GM12878 (cell line): ENCODE measurements around the gene FPR1. TPM values are rescaled to one million over a fixed set of nuclear protein-coding genes. Genes with fewer than 3 reads are reported as not detected.

ENCODE experiments used
- ATAC-seq: fragments of 200-7000 bp; cut with Tn5 transposase; 3 replicates; pipeline ENCODE4 v1.9.1; 2020; ENCODE audit warnings: mild to moderate bottlenecking, moderate library complexity
- BruUV-seq: library from RNA; stranded (reverse); fragments of 400-500 nt; replicated peaks from 2 replicates; lab custom pipeline; 2021; lab: Mats Ljungman, UMichigan
- CTCF ChIA-PET: fragments of 300-600 bp; sonication (Branson Sonifier 250); formaldehyde crosslinking; extraction: SDS; loops from one replicate; lab custom pipeline; 2021; ENCODE audit warnings: inconsistent platforms; lab: Yijun Ruan, JAX
- POLR2A ChIA-PET: fragments of 350-600 bp; formaldehyde crosslinking; extraction: SDS; loops from one replicate; lab custom pipeline; 2021; ENCODE audit warnings: inconsistent platforms; lab: Charles Lee
- RAD21 ChIA-PET: fragments of 300-600 bp; sonication (Branson Sonifier 250); formaldehyde crosslinking; loops from one replicate; lab custom pipeline; 2023; ENCODE audit warnings: antibody characterized with exemption; ENCODE audit not compliant: unreplicated experiment; lab: Charles Lee
- SMC1A ChIA-PET: fragments of 300-600 bp; sonication (Branson Sonifier 250); formaldehyde crosslinking; loops from one replicate; lab custom pipeline; 2023; ENCODE audit not compliant: unreplicated experiment, uncharacterized antibody; lab: Charles Lee
- DNase-seq: peaks from one replicate; pipeline ENCODE4 v3.0.0-alpha.2; 2011; ENCODE audit warnings: low read depth, low spot score
- FAIRE-seq: peaks from 3 replicates; lab custom pipeline; 2011; peaks lifted over from hg19 to GRCh38; lab: Jason Lieb, UNC
- H2AFZ ChIP-seq: 2 replicates; pipeline ENCODE4 v1.6.0; 2011; ENCODE audit warnings: low read depth, low read length, control low read depth; ENCODE audit not compliant: control insufficient read depth
- H3K27ac ChIP-seq: 2 replicates; pipeline ENCODE4 v1.5.1; 2011; ENCODE audit warnings: control low read depth; ENCODE audit not compliant: control insufficient read depth, insufficient read depth
- H3K27me3 ChIP-seq, 2 experiments: replicated peaks in 1 of 2; 2 replicates each; pipeline versions ENCODE4 v1.6.0 to v1.6.1; 2011; ENCODE audit warnings: low read length in 1 of 2; ENCODE audit not compliant: control insufficient read depth in 2 of 2, insufficient read depth in 2 of 2
- H3K36me3 ChIP-seq, 2 experiments: 2 replicates each; pipeline ENCODE4 v1.5.1; 2011; ENCODE audit warnings: low read length in 1 of 2; ENCODE audit not compliant: control insufficient read depth in 2 of 2, insufficient read depth in 2 of 2
- H3K4me1 ChIP-seq: 2 replicates; pipeline ENCODE4 v1.6.1; 2011; ENCODE audit warnings: mild to moderate bottlenecking, low read length, moderate library complexity, mixed read lengths; ENCODE audit not compliant: control insufficient read depth, insufficient read depth
- H3K4me2 ChIP-seq: 2 replicates; pipeline ENCODE4 v1.6.0; 2011; ENCODE audit warnings: control low read depth; ENCODE audit not compliant: control insufficient read depth, insufficient read depth
- H3K4me3 ChIP-seq: fragments of 200-600 bp; sonication (generic); 2 replicates; pipeline ENCODE4 v1.5.1; 2016
- H3K79me2 ChIP-seq: 2 replicates; pipeline ENCODE4 v1.6.0; 2011; ENCODE audit warnings: low read length; ENCODE audit not compliant: control insufficient read depth, insufficient read depth
- H3K9ac ChIP-seq: 2 replicates; pipeline ENCODE4 v1.8.0; 2011; ENCODE audit warnings: low read length, control low read depth, mixed read lengths; ENCODE audit not compliant: control insufficient read depth, insufficient read depth
- H3K9me3 ChIP-seq: replicated peaks from 3 replicates; pipeline ENCODE4 v1.5.1; 2011; ENCODE audit warnings: mild to moderate bottlenecking, low read length; ENCODE audit not compliant: control insufficient read depth, insufficient read depth
- H4K20me1 ChIP-seq: 2 replicates; pipeline ENCODE4 v1.6.0; 2011; ENCODE audit not compliant: control insufficient read depth, insufficient read depth
- ATF2 ChIP-seq: IDR thresholded peaks from 2 replicates; pipeline ENCODE4 v1.6.1; 2012; ENCODE audit warnings: low read length, inconsistent platforms
- IKZF1 ChIP-seq: fragments of 450-650 bp; conservative IDR thresholded peaks from 2 replicates; pipeline ENCODE4 v1.6.1; 2017; ENCODE audit warnings: antibody characterized with exemption, mild to moderate bottlenecking
- IKZF2 ChIP-seq, 2 experiments: fragments of 450-650 bp; IDR thresholded peaks; 2 replicates each; pipeline ENCODE4 v1.6.1; 2017; ENCODE audit warnings: mild to moderate bottlenecking in 2 of 2, moderate library complexity in 2 of 2
- LARP7 ChIP-seq: fragments of 450-650 bp; IDR thresholded peaks from 2 replicates; pipeline ENCODE4 v1.6.1; 2017; ENCODE audit warnings: mild to moderate bottlenecking
- MTA3 ChIP-seq: IDR thresholded peaks from 2 replicates; pipeline ENCODE4 v1.6.1; 2012; ENCODE audit warnings: low read length, inconsistent platforms, borderline replicate concordance
- POLR2AphosphoS5 ChIP-seq: IDR thresholded peaks from 2 replicates; pipeline ENCODE4 v1.6.1; 2011; ENCODE audit warnings: mild to moderate bottlenecking, low read length, inconsistent platforms
- RUNX3 ChIP-seq: IDR thresholded peaks from 2 replicates; pipeline ENCODE4 v1.6.1; 2012; ENCODE audit warnings: low read length, inconsistent platforms
- SUPT20H ChIP-seq: IDR thresholded peaks from 2 replicates; pipeline ENCODE4 v1.6.1; 2011; ENCODE audit warnings: low read depth, mild to moderate bottlenecking, low read length, moderate library complexity, borderline replicate concordance; ENCODE audit not compliant: control insufficient read depth
- USF1 ChIP-seq: IDR thresholded peaks from 2 replicates; pipeline ENCODE4 v1.6.1; 2011; ENCODE audit warnings: borderline replicate concordance, low read depth, mild to moderate bottlenecking, moderate library complexity, mixed read lengths, low read length; ENCODE audit not compliant: insufficient read depth; ENCODE audit errors: extremely low read length
- WRNIP1 ChIP-seq: IDR thresholded peaks from 2 replicates; pipeline ENCODE4 v1.6.1; 2011; ENCODE audit warnings: low read depth, low read length, improper control_type of control experiment, borderline replicate concordance
- WGBS: methylation state at CpG from one replicate; pipeline ENCODE4 v1.1.6; 2016; ENCODE audit warnings: low lambda C conversion rate; ENCODE audit not compliant: insufficient replicate concordance, insufficient coverage; ENCODE audit errors: missing lambda C conversion rate; 5-methylcytosine and 5-hydroxymethylcytosine counted together
- in situ Hi-C: fragments of 300-500 bp; cut with MboI; formaldehyde crosslinking; loops from 9 replicates; pipeline ENCODE4 v1.14.3; 2018; ENCODE audit warnings: mixed read lengths
- intact Hi-C: fragments of 100-400 bp; cut with micrococcal nuclease; formaldehyde crosslinking; loops from one replicate; pipeline ENCODE4 v1.14.2; 2022; ENCODE audit not compliant: unreplicated experiment
- polyA plus RNA-seq, 11 experiments: library from polyadenylated mRNA; depleted of rRNA in 4 of 11; unstranded in 6 of 11; stranded (reverse) in 5 of 11; fragments of >200 nt; fragmentation: Nextera tagmentation in 4 of 11; fragmentation: Illumina TruSeq in 1 of 11; extraction: Ambion mirVana in 4 of 11; extraction: Trizol in 1 of 11; gene quantifications; 1 replicate in 1 of 11; 2 replicates in 10 of 11; pipeline versions ENCODE4 v1.2.1 to v1.2.3, GENCODE V29; 2011 to 2016; ENCODE audit warnings: inconsistent platforms in 2 of 11, missing spikeins in 2 of 11, low read depth in 1 of 11
- total RNA-seq, 4 experiments: library from RNA; depleted of rRNA in 3 of 4; stranded (reverse); fragments of >200 nt in 3 of 4; fragmentation: Illumina TruSeq in 1 of 4; extraction: Trizol in 1 of 4; gene quantifications; 2 replicates each; pipeline versions ENCODE4 v1.2.1 to v1.2.3, GENCODE V29; 2013 to 2021

FPR1 gene
- total and polyA plus RNA-seq, 10 of the 15 experiments (the other 5 are each of a cell fraction or from before 2014, with no cell fraction given) = not detected

GRCh38 chr19:51722492-51722891 lies 29.2 kb downstream of the FPR1 start:
- DNase-seq (no peak), FAIRE-seq (no peak), ATAC-seq (no peak)
- intact Hi-C loops = no loop called here
- WGBS = 0% methylated on average over 2 of the region's 2 CpGs
- no TSS peak for BruUV-seq
- no peak overlapping the region for H3K4me3 ChIP-seq
- H3K4me2 ChIP-seq = no peak overlapping the region
- POLR2A ChIA-PET = no interaction called here
- no peaks in the 10 kb centered on the region for H3K79me2 ChIP-seq
- peaks cover 1% of the 10 kb centered on the region; the same call in 1 of the 3 replicates for H3K9me3 ChIP-seq
- H3K27ac ChIP-seq = no peak overlapping the region
- RAD21 ChIA-PET = no interaction called here
- TF ChIP-seq ATF2 = no peak
- no peak for TF ChIP-seq IKZF2 (IDR thresholded peaks at IDR 0.05)
- TF ChIP-seq RUNX3 = peak; percentile 54
- CTCF ChIA-PET = no interaction called here
- in situ Hi-C loops = no loop called here
- H3K27me3 ChIP-seq = no peaks in the 10 kb centered on the region
- H3K4me1 ChIP-seq = no peaks in the 10 kb centered on the region
- no peaks in the 10 kb centered on the region for H4K20me1 ChIP-seq
- no peaks in the 10 kb centered on the region for H3K36me3 ChIP-seq
- no peak overlapping the region for H2AFZ ChIP-seq
- H3K9ac ChIP-seq = no peak overlapping the region
- SMC1A ChIA-PET = no interaction called here

GRCh38 chr19:51721905-51722304 lies 29.8 kb downstream of the FPR1 start:
- BruUV-seq = no TSS peak
- CTCF ChIA-PET = no interaction called here
- H2AFZ ChIP-seq = no peak overlapping the region
- no peak for FAIRE-seq
- no peak for DNase-seq
- WGBS = 3% methylated on average over 7 of the region's 7 CpGs
- in situ Hi-C loops (no loop called here), intact Hi-C loops (no loop called here)
- no peak overlapping the region for H3K4me2 ChIP-seq
- H3K79me2 ChIP-seq = no peaks in the 10 kb centered on the region
- POLR2A ChIA-PET = no interaction called here
- RAD21 ChIA-PET = no interaction called here
- no peak overlapping the region for H3K27ac ChIP-seq
- no peak for ATAC-seq
- no peaks in the 10 kb centered on the region for H4K20me1 ChIP-seq
- H3K9me3 ChIP-seq = peaks cover 1% of the 10 kb centered on the region; the same call in 1 of the 3 replicates
- no peaks in the 10 kb centered on the region for H3K36me3 ChIP-seq
- SMC1A ChIA-PET = no interaction called here
- H3K4me1 ChIP-seq = no peaks in the 10 kb centered on the region
- TF ChIP-seq POLR2AphosphoS5 (no peak), IKZF1 (no peak), MTA3 (no peak), USF1 (no peak), LARP7 (no peak), SUPT20H (no peak), WRNIP1 (no peak)
- TF ChIP-seq, all 136 proteins: peak for 0
- Histone ChIP-seq H3K9ac (no peak overlapping the region), H3K4me3 (no peak overlapping the region), H3K27me3 (no peaks in the 10 kb centered on the region)
